Measurements from ENCODE around the gene PNLDC1.

Gene PNLDC1

GRCh38 chr6:159837511-159837910, 37.4 kb downstream of the PNLDC1 start:
- Histone ChIP-seq H3K4me2 (ENCODE audit: low read length) (no peak overlapping the region), H3F3A (ENCODE audit: control insufficient read depth, insufficient read depth) (no peaks in the 10 kb centered on the region), H3K36me3 (ENCODE audit: control insufficient read depth, low read length) (no peaks in the 10 kb centered on the region)

DNA sequence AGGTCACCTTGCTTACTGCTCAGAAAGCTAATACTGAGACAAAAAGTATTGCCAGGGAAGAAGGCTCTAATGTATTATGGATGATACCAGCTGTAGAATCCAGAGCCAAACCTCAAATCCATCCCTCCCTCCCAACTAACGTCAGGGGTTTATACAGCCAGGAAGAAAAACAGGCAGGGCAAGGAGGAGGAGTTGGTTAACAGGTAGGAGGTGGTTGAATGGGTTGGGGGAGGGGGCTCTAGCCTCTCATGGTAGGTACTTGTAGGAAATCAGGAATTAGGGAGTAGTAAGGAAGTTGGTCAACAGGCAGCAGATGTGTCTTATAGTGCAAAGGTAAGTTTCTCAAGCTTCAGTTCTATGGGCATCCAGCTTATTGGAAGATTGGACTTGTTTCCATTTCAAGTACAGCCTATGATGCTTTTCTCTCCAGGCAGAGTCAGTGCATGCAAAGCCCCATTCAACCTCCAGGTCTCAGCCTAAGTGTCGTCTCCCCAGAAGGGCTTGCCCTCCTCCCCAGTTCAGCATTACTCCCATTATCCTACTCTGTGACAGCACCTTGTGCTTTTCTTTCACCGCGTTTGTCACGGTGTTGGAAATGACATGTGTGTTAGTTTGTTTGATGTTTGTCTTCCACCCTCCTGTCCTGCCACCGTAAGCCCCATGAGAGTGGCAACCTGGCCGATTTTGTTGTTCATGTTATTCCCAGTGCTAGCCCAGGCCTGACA, 38.1 kb downstream of the PNLDC1 start:
- Histone ChIP-seq H3F3A (ENCODE audit: control insufficient read depth, insufficient read depth) (no peaks in the 10 kb centered on the region), H3K27me3 (ENCODE audit: control insufficient read depth, low read length) (peaks cover 14% of the 10 kb centered on the region), H3K79me2 (ENCODE audit: control insufficient read depth, low read length) (no peaks in the 10 kb centered on the region), H3K4me1 (ENCODE audit: control insufficient read depth, low read length) (peaks cover 12% of the 10 kb centered on the region), H3K9me3 (ENCODE audit: control insufficient read depth, insufficient read depth, low read length) (no peaks in the 10 kb centered on the region), H3K4me3 (ENCODE audit: low read length) (no peak overlapping the region), H3K27ac (ENCODE audit: low read depth, low read length) (no peak overlapping the region), H3K36me3 (ENCODE audit: control insufficient read depth, low read length) (no peaks in the 10 kb centered on the region), H3K4me2 (ENCODE audit: low read length) (no peak overlapping the region), H3K9me2 (replicated peaks; ENCODE audit: control insufficient read depth, low read length) (no peaks in the 10 kb centered on the region), H4K20me1 (ENCODE audit: control insufficient read depth, insufficient read depth, low read depth, low read length) (no peaks in the 10 kb centered on the region)
- TF ChIP-seq, protein P1, sequence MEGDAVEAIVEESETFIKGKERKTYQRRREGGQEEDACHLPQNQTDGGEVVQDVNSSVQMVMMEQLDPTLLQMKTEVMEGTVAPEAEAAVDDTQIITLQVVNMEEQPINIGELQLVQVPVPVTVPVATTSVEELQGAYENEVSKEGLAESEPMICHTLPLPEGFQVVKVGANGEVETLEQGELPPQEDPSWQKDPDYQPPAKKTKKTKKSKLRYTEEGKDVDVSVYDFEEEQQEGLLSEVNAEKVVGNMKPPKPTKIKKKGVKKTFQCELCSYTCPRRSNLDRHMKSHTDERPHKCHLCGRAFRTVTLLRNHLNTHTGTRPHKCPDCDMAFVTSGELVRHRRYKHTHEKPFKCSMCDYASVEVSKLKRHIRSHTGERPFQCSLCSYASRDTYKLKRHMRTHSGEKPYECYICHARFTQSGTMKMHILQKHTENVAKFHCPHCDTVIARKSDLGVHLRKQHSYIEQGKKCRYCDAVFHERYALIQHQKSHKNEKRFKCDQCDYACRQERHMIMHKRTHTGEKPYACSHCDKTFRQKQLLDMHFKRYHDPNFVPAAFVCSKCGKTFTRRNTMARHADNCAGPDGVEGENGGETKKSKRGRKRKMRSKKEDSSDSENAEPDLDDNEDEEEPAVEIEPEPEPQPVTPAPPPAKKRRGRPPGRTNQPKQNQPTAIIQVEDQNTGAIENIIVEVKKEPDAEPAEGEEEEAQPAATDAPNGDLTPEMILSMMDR (IDR thresholded peaks at IDR 0.05; ENCODE audit: low read depth, low read length, poor library complexity, severe bottlenecking): no peak
- no peak for TF ChIP-seq EZH2phosphoT487 (IDR thresholded peaks at IDR 0.05; ENCODE audit: borderline replicate concordance, low read length)

More at GRCh38 chr6:159837511-159837910, 37.4 kb downstream of the PNLDC1 start:
- no peak overlapping the region for H3K27ac ChIP-seq (ENCODE audit: low read depth, low read length)
- no peak for TF ChIP-seq EZH2phosphoT487 (IDR thresholded peaks at IDR 0.05; ENCODE audit: borderline replicate concordance, low read length)
- TF ChIP-seq, protein P1 (IDR thresholded peaks at IDR 0.05; ENCODE audit: low read depth, low read length, poor library complexity, severe bottlenecking): no peak
- no peak overlapping the region for H3K4me3 ChIP-seq (ENCODE audit: low read length)
- H3K79me2 ChIP-seq (ENCODE audit: control insufficient read depth, low read length): no peaks in the 10 kb centered on the region
- H3K27me3 ChIP-seq (ENCODE audit: control insufficient read depth, low read length): peaks cover 14% of the 10 kb centered on the region
- no peaks in the 10 kb centered on the region for H4K20me1 ChIP-seq (ENCODE audit: control insufficient read depth, insufficient read depth, low read depth, low read length)
- H3K9me2 ChIP-seq (replicated peaks; ENCODE audit: control insufficient read depth, low read length): no peaks in the 10 kb centered on the region
- no peaks in the 10 kb centered on the region for H3K9me3 ChIP-seq (ENCODE audit: control insufficient read depth, insufficient read depth, low read length)
- peaks cover 16% of the 10 kb centered on the region for H3K4me1 ChIP-seq (ENCODE audit: control insufficient read depth, low read length)

DNA sequence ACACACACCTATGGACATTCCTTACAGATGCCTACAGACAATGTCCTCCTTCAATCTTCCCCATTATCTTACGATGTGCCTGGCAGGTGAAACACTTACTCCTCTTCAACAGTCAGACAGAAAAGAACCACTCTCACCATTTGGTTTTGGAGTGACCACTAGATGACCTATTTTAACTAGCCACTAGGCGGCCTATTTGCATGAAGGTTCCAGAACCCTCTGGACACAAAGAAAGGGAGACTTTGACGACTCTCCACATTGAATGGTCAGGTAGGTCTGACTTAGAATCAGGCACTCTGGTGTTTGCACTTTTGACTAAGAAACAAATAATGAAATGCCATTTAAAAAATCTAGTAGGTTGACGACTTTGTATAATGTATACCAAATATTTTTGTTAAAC, 42.0 kb downstream of the PNLDC1 start:
- no peak overlapping the region for H3K4me3 ChIP-seq (ENCODE audit: low read length)
- peaks cover 14% of the 10 kb centered on the region for H3K27me3 ChIP-seq (ENCODE audit: control insufficient read depth, low read length)
- no peak overlapping the region for H3K27ac ChIP-seq (ENCODE audit: low read depth, low read length)
- H3K4me2 ChIP-seq (ENCODE audit: low read length): no peak overlapping the region
- H3K4me1 ChIP-seq (ENCODE audit: control insufficient read depth, low read length): no peaks in the 10 kb centered on the region
- H3K36me3 ChIP-seq (ENCODE audit: control insufficient read depth, low read length): no peaks in the 10 kb centered on the region
- no peaks in the 10 kb centered on the region for H3K79me2 ChIP-seq (ENCODE audit: control insufficient read depth, low read length)
- no peaks in the 10 kb centered on the region for H3K9me3 ChIP-seq (ENCODE audit: control insufficient read depth, insufficient read depth, low read length)
- TF ChIP-seq, protein P1 (IDR thresholded peaks at IDR 0.05; ENCODE audit: low read depth, low read length, poor library complexity, severe bottlenecking): no peak
- TF ChIP-seq EZH2phosphoT487 (IDR thresholded peaks at IDR 0.05; ENCODE audit: borderline replicate concordance, low read length): no peak
- H3K9me2 ChIP-seq (replicated peaks; ENCODE audit: control insufficient read depth, low read length): no peaks in the 10 kb centered on the region
- H4K20me1 ChIP-seq (ENCODE audit: control insufficient read depth, insufficient read depth, low read depth, low read length): no peaks in the 10 kb centered on the region
- no peaks in the 10 kb centered on the region for H3F3A ChIP-seq (ENCODE audit: control insufficient read depth, insufficient read depth)
